Measurements from ENCODE around the gene MDGA2. TPM values are rescaled to one million over a fixed set of nuclear protein-coding genes. Genes with fewer than 3 reads are reported as not detected.
"Not testable (repeated sequence)": the region's sequence is repeated elsewhere in the genome, so short reads cannot be mapped to it uniquely, and the experiment has no call there.

Gene MDGA2
- total RNA-seq, 1 donor from 2014 or later = not detected

DNA sequence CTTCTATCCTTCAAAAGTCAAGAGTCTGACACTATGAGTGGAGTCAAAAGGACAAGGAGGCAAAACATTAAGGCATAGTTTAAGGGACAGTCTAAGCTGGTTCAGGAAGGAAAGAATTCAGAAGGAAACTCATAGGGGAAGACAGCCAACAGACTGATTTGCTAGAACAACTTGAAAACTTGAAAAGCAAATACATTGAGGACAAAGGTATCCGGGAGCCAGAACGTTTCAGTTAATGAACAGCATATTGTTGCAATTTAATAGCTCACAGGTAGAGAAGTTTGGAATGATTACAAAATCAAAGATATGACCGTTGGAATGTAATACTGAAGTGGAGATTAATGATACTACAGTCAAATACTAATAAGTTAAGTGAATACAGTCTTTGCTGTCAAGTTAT, 711.0 kb downstream of the MDGA2 start:
- no peak for DNase-seq (ENCODE audit: low read depth, low spot score)

DNA sequence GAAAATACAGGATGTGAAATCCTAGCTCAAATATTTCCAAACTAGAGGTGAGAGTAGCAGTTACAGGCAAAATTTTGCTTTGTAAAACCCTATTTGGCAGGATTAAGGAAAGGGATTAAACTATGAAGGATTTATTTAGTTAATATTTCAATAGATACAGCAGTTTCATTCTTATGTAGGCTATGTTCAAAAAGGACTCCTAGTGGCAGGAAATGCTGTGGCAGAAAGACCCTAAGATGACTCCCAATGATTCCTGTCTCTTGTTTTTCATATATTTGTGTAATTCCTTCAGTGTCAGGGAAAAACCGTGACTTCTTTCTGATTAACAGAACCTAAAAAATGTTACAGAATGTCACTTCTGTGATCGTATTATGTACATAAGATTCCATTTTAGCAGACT, 724.3 kb downstream of the MDGA2 start:
- DNase-seq (ENCODE audit: low read depth, low spot score) = no peak

DNA sequence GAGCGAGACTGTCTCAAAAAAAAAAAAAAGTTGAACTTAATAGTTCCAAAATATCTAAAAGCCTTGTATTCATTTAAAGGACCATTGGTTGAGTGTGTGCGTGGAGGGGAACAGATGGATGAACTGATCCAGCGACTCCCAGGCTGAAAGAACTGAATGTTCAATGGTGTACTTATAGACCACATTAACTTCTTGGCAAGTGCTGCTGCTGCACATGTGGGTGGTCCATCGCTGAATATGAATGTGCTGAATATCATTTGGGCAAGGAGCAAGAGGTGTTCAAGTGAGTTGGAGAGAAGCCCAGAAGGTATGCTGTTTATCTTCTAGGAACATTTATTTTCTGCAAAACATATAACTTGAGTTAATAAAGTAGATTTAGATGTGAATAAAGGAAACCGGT, 734.8 kb downstream of the MDGA2 start:
- no peak for DNase-seq (ENCODE audit: low read depth, low spot score)

DNA sequence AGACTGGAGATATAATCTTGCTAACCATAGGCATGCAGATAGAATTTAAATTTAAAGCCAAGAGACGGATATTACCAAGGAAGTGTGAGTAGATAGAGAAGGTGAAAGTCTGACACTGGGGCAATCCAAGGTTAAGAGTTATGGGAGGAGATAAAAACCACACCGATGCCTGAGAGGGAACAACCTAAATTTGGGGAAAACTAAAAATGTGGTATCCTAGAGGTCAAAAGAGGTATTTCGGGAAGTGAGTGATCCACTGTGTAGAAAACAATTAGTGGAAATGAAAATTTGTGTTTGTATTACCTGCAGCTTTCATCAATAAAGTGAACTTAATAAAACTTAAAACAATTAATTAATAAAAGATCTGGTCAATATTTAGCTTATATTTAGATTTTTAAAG, 754.9 kb downstream of the MDGA2 start:
- DNase-seq (ENCODE audit: low read depth, low spot score) = no peak

DNA sequence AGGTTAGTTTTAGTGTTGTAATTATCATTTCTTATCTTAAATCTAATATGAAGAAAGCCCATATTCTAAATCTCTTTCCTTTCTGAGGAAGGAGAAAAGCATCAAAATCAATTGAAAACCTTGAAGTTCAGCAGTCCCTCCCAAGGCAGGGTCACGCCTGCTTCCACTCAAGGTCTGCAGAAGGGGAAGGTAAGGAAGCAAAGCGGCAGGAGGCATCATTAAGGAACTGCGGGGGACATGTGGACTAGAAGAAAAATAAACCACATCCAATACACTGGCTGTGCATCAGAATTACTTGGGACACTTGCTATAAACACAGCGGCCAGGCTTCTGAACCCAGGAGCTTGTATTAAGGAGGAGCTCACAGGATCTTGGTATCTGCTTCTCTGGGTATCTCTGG, 759.9 kb downstream of the MDGA2 start:
- DNase-seq (ENCODE audit: low read depth, low spot score) = not testable (repeated sequence)

DNA sequence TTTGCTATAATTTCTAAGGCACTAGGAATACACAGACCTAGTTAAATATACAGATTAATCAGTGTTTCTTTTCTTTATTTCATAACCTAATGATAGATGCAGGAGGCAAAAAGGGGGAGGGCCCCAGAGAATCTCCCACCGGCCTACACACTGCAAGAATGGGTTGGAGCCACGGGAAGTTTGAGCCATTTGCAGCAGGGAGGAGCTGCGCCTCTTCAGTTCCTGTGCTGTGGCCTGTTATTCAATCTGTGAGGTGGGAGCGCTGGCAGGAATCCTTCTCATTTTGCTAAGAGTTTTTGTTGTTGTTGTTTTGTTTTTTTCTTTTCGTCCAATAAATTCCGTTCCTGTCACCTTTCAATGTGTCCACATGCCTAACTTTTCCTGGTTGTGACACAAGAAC, 772.6 kb downstream of the MDGA2 start:
- DNase-seq (ENCODE audit: low read depth, low spot score) = no peak

DNA sequence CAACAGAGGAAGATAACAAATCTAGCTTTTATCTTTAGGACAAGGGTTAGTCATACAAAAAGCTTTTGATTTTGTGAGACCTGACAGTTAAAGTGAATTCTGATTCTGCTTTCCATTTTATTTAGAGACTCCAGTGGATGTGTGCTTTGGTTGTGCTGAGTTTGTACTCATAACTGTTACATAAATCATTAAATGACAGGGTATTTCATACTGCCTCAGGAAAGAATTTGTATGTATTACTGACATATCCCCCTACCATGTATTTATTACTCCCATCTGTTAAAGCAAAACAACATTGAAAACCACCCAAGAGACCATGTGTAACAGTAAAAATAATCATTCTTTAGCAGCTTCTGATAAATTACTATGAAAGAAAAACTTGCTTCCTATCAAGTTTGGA, 780.9 kb downstream of the MDGA2 start:
- no peak for DNase-seq (ENCODE audit: low read depth, low spot score)

DNA sequence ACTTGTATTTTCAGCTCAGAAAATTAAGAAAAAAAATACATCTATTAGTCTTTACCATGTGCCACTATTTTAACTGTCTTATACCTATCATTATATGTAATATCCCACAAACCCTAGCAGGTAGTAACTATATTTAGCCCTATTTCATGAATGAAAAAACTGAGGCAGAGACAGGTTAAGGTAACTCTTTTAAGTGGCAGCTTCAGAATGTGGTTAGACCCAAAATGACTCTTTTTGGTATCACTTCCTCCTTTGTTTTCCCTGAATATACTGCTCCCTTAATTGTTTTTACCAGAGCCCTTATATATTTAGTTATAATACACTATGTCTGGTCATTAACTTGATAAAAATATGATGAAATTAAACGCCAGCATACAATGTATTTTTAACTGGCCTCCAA, 788.3 kb downstream of the MDGA2 start:
- DNase-seq (ENCODE audit: low read depth, low spot score) = no peak

DNA sequence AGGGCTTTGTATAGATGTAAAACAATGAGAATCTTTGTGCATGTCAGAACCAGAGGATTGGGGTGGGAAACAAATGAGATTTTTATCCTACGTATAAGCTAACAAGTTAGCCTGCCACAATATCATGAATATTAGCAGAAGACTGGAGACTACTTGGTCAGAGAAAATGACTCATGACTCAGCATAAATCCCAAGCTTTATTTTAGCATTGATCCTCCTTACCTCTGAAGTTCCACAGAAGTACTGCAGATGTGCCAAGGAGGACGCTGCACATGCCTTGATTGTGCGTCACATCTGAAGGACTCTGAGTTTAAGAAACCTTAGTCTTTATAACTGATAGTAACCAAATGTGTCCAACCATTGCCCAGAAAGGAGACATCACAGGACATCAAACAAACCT, 789.8 kb downstream of the MDGA2 start:
- no peak for DNase-seq (ENCODE audit: low read depth, low spot score)

DNA sequence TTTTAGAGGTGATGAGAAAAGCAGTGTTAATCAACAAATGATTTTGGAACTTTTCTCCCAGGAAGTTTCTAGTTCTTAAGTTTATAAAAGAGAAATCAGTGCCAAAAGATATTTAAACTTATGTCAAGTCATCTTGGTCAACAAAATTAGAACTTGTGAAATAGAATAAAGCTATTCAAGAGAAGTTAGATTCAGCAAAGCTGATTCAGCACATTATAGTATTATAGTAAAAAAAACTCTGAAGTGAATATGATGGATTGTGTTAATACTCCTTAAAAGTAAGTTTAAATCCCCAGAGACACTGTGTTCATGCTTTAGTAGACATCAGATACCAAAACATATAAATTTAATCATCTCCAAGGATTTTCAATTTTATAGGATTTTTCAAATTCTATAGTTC, 813.7 kb downstream of the MDGA2 start:
- DNase-seq (ENCODE audit: low read depth, low spot score) = no peak

DNA sequence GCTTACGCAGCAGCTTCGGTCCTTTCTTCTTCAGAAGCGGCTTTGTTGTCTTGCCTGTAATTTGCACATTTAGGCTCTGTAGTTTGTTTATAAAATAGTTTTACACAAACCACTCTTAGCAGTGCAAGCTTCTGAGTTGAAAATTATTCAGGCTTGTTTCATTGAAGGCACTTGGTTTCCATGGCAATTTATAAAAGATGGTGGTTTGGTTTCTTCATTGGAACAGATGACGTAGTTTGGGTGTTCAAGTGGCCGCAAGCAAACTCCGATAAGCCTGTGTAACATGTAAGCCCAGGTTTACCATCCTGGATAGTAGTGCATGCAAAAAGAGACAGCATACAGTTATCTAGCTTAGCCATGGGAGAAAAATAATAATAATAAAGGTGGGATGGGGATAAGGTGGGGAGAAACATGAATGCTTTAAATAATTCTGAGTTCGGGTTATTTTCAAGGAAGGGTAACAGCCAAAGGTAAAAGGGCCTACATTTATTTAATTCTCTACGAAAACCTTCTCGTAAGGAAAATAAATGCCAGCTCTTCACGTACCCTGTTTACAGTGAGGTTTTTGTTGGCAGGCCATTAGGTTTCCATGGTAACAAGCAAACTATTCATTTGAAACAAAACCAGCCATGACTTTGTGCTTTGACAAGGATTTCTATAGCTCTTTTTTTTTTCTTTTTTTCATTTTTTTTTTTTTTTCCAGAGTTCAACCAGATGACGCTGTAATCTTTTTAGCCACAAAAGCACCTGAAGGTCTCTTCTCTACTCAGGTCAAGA, 834.3 kb downstream of the MDGA2 start:
- no peak for DNase-seq (ENCODE audit: low read depth, low spot score)

DNA sequence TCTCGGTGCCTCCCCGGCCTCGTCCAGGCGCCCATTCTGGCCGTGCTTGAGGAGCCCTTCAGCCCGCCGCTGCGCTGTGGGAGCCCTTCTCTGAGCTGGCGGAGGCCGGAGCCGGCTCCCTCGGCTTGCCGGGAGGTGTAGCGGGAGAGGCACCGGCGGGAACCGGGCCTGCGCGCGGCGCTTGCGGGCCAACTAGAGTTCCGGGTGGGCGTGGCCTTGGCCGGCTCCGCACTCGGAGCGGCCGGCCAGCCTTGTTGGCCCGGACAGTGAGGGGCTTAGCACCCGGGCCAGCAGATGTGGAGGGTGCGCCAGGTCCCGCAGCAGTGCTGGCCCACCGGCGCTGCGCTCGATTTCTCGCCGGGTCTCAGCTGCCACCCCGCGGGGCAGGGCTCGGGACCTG, 855.1 kb downstream of the MDGA2 start:
- DNase-seq (ENCODE audit: low read depth, low spot score) = no peak

DNA sequence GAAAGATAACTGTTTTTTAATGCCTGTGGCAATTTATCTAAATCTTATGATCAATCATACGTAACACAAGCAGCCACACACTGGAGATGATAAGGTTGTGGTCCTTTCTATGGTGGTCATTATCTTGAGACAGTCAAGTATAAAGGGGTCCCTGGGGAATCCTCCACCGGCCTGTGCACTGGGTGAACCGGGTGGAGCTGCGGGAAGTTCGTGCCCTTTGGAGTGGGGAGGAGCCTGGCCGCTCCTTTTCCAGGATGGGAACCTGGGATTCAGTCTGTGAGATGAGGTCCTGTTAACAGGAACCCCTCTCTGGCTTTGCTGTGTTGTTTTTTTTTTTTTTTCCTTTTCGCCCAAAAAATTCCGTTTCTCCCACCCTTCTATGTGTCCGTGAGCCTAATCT, 856.3 kb downstream of the MDGA2 start:
- DNase-seq (ENCODE audit: low read depth, low spot score) = no peak

DNA sequence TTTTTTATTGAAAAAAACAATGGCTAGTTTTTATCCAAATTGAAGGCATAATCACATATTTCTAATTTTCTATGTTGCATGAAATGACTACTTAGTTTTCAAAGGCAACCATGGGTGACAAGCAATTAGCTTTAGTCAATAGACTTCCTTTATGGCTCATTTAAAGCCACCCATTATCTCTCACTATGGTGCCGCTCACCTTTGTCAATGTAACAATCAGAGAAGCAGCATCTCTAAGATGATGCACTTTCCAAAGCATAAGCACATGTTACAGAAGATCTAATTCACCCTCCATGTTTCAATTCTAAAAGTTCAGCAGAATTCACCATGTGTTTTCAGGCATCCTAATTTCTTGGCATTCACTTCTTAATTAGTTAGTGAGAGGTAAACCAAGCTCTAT, 857.3 kb downstream of the MDGA2 start:
- DNase-seq (ENCODE audit: low read depth, low spot score) = no peak

DNA sequence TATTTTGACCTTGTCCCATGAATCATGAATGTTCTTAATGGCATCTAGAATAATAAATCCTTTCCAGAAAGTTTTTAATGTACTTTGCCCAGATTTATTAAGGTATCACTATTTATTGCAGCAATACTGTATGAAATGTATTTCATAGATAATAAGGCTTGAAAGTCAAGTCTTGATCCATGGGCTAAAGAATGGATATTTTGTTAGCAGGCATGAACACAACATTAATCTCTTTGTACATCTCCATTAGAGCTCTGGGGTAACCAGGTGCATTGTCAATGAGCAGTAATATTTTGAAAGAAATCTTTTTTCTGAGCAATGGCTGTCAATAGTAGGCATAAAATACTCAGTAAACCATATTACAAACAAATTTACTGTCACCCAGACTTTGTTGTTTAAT, 882.3 kb downstream of the MDGA2 start:
- DNase-seq (ENCODE audit: low read depth, low spot score) = no peak

All from pulmonary artery endothelial cell (primary cell).